ENCODE data around the gene DYRK1B.
A peak's percentile ranks its signal among the peaks of the same experiment; 100 is the strongest.
"Not testable (repeated sequence)": the region's sequence is repeated elsewhere in the genome, so short reads cannot be mapped to it uniquely, and the experiment has no call there.

The DYRK1B gene

DNA sequence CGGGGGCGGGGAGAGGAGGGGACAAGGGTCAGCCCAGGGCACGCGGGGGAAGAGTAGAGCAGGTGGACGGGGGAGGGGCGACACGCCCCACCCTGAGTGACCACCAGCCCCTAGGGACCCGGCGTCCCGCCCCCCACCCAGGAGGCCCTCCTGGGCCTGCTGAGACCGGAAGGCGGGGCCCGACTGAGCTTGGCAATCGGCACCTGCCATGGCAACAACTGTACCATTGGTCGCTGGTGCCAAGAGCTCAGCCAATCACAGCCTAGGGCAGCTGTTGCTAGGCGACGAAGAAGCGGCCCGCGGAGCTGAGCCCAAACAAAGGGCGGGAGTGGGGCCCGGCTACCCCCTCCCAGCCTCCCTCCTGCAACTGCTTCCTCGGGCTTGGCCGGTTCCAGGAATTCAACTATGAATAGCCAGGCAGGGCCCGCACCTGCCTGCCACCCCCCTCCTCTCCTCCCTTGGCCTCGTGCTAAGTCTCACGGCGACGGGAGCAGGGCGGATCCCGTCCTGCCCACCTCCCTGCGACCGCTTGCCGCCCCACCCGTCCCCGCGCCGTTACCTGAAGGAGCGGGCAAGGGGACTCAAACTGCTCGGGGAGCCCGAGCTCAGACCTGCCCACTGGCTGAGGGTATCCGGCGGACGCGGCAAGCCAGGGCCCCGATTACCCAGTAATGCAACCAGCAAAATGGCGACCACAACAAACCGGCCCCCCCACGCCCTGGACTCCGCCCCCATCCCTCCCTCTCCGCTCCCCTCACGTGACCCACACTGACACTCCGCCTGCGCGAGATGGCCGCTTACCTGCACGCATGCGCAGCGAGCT, at the start of gene DYRK1B:
Gene DYRK1B (minus strand): TSS at position 699 of the 823 bp plus-strand sequence. CDS start 2,295 bp downstream, outside the sequence.
- Histone ChIP-seq H3K36me3 (ENCODE audit: control insufficient read depth in 1 of 2, insufficient read depth in 2 of 2, low read length in 2 of 2) (peaks cover 23 to 55% of the 10 kb centered on the region in 2 donors), H3K27me3 (ENCODE audit: control insufficient read depth in 1 of 2, insufficient read depth in 2 of 2, low read length in 2 of 2) (no peaks in the 10 kb centered on the region), H3K27ac (ENCODE audit: low read depth, low read length) (peak within 1 kb of the TSS; percentile 80)

DNA sequence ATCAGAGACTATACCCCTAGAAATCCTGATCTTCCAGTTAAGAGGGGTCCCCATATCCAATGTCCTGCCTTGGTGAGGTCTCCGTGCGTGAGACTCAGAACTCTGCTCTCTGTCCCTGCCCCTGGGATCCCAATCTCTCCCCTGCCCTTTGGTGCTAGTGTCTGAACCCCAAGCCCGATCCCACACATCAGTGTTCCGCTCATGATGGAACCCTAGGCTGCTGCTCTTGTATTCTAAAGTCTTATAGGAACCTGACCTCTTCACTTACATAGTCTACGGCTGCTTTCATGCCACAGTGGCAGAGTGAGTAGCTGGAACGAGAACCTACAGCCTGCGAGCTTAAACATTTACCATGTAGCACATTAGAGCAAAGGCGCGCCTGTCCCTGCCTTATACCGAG, 48.7 kb upstream of the DYRK1B start:
- H3K4me1 ChIP-seq (ENCODE audit: control insufficient read depth in 1 of 2, insufficient read depth in 2 of 2, low read length in 2 of 2); H3K36me3 ChIP-seq (ENCODE audit: control insufficient read depth in 1 of 2, insufficient read depth in 2 of 2, low read length in 2 of 2); H3K9ac ChIP-seq (ENCODE audit: low read depth in 1 of 2, low read length in 2 of 2); H3K27ac ChIP-seq (ENCODE audit: low read depth, low read length); H3K4me3 ChIP-seq (ENCODE audit: low read depth in 1 of 2, low read length in 2 of 2); H3K27me3 ChIP-seq (ENCODE audit: control insufficient read depth in 1 of 2, insufficient read depth in 2 of 2, low read length in 2 of 2); H3K9me3 ChIP-seq (ENCODE audit: control insufficient read depth in 1 of 2, low read length in 2 of 2): not testable (repeated sequence)

More for the DNA sequence above, at the start of gene DYRK1B:
- Histone ChIP-seq H3K9ac (ENCODE audit: low read depth in 1 of 2, low read length in 2 of 2) (peak within 1 kb of the TSS; percentile 65 to 71), H3K4me1 (ENCODE audit: control insufficient read depth in 1 of 2, insufficient read depth in 2 of 2, low read length in 2 of 2) (peaks cover 14 to 18% of the 10 kb centered on the region in 2 donors), H3K9me3 (ENCODE audit: control insufficient read depth in 1 of 2, low read length in 2 of 2) (no peaks in the 10 kb centered on the region), H3K4me3 (ENCODE audit: low read depth in 1 of 2, low read length in 2 of 2) (peak within 1 kb of the TSS; percentile 80 to 83)

DNA sequence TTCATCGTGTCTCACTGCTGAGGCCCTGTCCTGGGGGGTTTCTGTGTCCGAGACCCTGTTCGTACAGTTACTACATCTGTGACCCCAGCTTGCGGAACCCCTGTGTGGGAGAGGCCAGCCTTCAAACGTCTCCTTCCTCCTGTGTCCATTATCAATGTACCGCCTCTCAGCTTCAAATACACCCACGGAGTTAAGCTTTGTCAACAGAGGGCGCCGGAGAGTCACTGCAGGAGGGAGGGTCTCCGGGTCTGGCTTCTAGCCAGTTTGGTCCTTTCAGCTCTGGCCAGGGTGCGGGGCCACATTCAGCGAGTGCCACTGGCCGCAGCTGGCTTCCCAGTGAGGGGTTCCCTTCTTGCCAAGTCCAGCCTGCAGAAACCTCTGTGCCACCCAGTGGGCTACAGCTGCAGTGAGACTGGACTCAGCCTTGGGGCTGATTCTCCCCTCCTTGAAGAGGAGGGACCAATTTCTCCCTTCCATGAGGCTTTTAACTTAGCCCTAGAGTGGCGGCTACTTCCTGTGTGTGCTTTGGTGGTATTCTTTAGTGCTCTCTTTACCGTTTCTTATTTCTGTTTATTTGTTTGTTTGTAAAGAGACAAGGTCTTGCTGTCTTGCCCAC, 47.6 kb upstream of the DYRK1B start:
- H3K4me1 ChIP-seq (ENCODE audit: control insufficient read depth in 1 of 2, insufficient read depth in 2 of 2, low read length in 2 of 2); H3K27ac ChIP-seq (ENCODE audit: low read depth, low read length); H3K9ac ChIP-seq (ENCODE audit: low read depth in 1 of 2, low read length in 2 of 2); H3K9me3 ChIP-seq (ENCODE audit: control insufficient read depth in 1 of 2, low read length in 2 of 2); H3K4me3 ChIP-seq (ENCODE audit: low read depth in 1 of 2, low read length in 2 of 2); H3K36me3 ChIP-seq (ENCODE audit: control insufficient read depth in 1 of 2, insufficient read depth in 2 of 2, low read length in 2 of 2); H3K27me3 ChIP-seq (ENCODE audit: control insufficient read depth in 1 of 2, insufficient read depth in 2 of 2, low read length in 2 of 2): not testable (repeated sequence)

DNA sequence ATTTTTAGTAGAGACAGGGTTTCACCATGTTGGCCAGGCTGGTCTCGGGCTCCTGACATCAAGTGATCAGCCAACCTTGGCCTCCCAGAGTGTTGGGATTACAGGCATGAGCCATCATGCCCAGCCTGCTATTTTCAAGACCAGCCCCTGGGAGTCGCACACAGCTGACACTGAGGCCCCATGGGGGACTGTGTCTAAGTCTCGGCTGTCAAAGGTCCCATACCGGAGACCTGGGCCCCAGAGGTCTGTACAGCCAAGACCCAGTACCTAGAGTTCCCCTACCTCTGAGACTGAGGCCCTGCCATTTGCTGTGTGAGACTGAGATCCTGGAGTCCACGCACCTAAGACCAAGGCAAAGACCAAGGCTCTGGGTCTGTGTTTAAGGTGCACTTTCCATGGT, 46.3 kb upstream of the DYRK1B start:
- not testable (repeated sequence) for H3K27ac ChIP-seq (ENCODE audit: low read depth, low read length); H3K9me3 ChIP-seq (ENCODE audit: control insufficient read depth in 1 of 2, low read length in 2 of 2); H3K27me3 ChIP-seq (ENCODE audit: control insufficient read depth in 1 of 2, insufficient read depth in 2 of 2, low read length in 2 of 2); H3K4me3 ChIP-seq (ENCODE audit: low read depth in 1 of 2, low read length in 2 of 2); H3K36me3 ChIP-seq (ENCODE audit: control insufficient read depth in 1 of 2, insufficient read depth in 2 of 2, low read length in 2 of 2); H3K9ac ChIP-seq (ENCODE audit: low read depth in 1 of 2, low read length in 2 of 2); H3K4me1 ChIP-seq (ENCODE audit: control insufficient read depth in 1 of 2, insufficient read depth in 2 of 2, low read length in 2 of 2)

DNA sequence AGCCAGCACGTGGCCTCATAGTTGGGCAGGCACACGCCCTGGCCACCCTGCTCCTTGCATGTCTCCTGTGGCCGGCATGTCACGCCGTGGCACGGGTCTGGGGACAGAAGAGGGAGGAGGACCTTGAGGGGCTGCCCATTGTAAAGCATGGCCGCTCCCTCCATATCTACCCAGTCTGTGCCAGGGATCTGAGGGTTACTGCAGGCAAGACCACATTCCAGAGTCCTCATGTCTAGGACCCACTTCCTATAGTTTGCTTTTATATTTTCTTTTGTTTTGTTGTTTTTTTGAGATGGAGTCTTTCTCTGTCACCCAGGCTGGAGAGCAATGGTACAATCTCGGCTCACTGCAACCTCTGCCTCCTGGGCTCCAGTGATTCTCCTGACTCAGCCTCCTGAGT, 45.8 kb upstream of the DYRK1B start:
- not testable (repeated sequence) for H3K4me1 ChIP-seq (ENCODE audit: control insufficient read depth in 1 of 2, insufficient read depth in 2 of 2, low read length in 2 of 2); H3K27ac ChIP-seq (ENCODE audit: low read depth, low read length); H3K9ac ChIP-seq (ENCODE audit: low read depth in 1 of 2, low read length in 2 of 2); H3K36me3 ChIP-seq (ENCODE audit: control insufficient read depth in 1 of 2, insufficient read depth in 2 of 2, low read length in 2 of 2); H3K9me3 ChIP-seq (ENCODE audit: control insufficient read depth in 1 of 2, low read length in 2 of 2); H3K27me3 ChIP-seq (ENCODE audit: control insufficient read depth in 1 of 2, insufficient read depth in 2 of 2, low read length in 2 of 2); H3K4me3 ChIP-seq (ENCODE audit: low read depth in 1 of 2, low read length in 2 of 2)

DNA sequence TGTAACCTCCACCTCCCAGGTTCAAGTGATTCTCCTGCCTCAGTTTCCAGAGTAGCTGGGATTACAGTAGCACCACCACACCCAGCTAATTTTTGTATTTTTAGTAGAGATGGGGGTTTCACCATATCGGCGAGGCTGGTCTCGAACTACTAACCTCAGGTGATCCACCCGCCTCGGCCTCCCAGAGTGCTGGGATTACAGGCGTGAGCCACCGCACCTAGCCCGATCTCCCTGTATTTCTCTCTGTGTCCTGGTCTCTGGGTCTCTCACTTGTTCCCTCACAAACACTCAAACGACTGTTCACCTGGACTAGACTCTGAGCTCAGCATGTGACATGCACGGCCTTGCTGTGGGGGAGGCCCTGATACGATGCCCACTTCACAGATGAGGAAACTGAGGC, 44.9 kb upstream of the DYRK1B start:
- H3K9me3 ChIP-seq (ENCODE audit: control insufficient read depth in 1 of 2, low read length in 2 of 2); H3K36me3 ChIP-seq (ENCODE audit: control insufficient read depth in 1 of 2, insufficient read depth in 2 of 2, low read length in 2 of 2); H3K4me1 ChIP-seq (ENCODE audit: control insufficient read depth in 1 of 2, insufficient read depth in 2 of 2, low read length in 2 of 2); H3K27ac ChIP-seq (ENCODE audit: low read depth, low read length); H3K9ac ChIP-seq (ENCODE audit: low read depth in 1 of 2, low read length in 2 of 2); H3K27me3 ChIP-seq (ENCODE audit: control insufficient read depth in 1 of 2, insufficient read depth in 2 of 2, low read length in 2 of 2); H3K4me3 ChIP-seq (ENCODE audit: low read depth in 1 of 2, low read length in 2 of 2): not testable (repeated sequence)

DNA sequence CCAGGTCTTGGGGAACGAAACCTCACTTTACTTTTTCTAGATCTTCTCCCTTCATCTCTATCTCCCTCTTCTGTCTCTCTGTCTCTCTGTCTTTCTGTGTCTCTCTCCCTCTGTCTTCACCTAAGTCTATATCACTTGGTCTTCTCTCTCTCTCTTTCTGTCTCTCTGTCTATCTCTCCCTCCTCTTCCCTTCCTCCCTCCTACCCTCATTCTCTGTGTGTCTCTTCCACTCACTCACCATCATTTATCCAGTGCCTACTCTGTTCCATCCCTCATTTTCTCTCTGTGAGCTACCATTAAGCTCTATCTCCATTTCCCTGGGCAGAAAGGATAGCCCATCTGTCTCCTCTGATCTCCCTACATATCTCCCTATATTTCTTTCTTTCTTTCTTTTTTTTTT, 44.4 kb upstream of the DYRK1B start:
- Histone ChIP-seq H3K4me1 (ENCODE audit: control insufficient read depth in 1 of 2, insufficient read depth in 2 of 2, low read length in 2 of 2) (no peaks in the 10 kb centered on the region), H3K9me3 (ENCODE audit: control insufficient read depth in 1 of 2, low read length in 2 of 2) (no peaks in the 10 kb centered on the region), H3K27ac (ENCODE audit: low read depth, low read length) (no peak overlapping the region), H3K36me3 (ENCODE audit: control insufficient read depth in 1 of 2, insufficient read depth in 2 of 2, low read length in 2 of 2) (no peaks in the 10 kb centered on the region), H3K4me3 (ENCODE audit: low read depth in 1 of 2, low read length in 2 of 2) (no peak overlapping the region), H3K27me3 (ENCODE audit: control insufficient read depth in 1 of 2, insufficient read depth in 2 of 2, low read length in 2 of 2) (no peaks in the 10 kb centered on the region), H3K9ac (ENCODE audit: low read depth in 1 of 2, low read length in 2 of 2) (no peak overlapping the region)

DNA sequence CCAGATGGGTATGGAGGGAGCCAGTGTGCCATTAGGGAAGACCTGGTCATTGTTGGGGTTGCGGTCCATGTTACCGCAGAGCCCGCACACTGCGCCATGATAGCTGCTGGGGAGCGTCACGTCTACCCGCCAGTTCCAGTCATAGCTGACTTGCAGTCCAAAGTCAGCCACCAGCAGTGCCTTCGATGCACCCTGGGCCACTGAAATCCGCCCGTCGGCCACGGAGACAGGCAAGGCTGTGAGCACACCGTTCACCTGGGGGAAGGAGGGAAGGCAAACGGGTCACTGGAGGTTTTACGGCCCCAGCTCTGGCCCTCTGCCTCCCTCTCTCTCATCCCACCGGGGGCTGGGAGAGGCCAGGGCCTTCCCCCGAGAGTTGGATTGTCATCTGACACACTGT, 44.0 kb upstream of the DYRK1B start:
- H3K4me3 ChIP-seq (ENCODE audit: low read depth in 1 of 2, low read length in 2 of 2); H3K36me3 ChIP-seq (ENCODE audit: control insufficient read depth in 1 of 2, insufficient read depth in 2 of 2, low read length in 2 of 2); H3K27ac ChIP-seq (ENCODE audit: low read depth, low read length); H3K9ac ChIP-seq (ENCODE audit: low read depth in 1 of 2, low read length in 2 of 2); H3K27me3 ChIP-seq (ENCODE audit: control insufficient read depth in 1 of 2, insufficient read depth in 2 of 2, low read length in 2 of 2); H3K4me1 ChIP-seq (ENCODE audit: control insufficient read depth in 1 of 2, insufficient read depth in 2 of 2, low read length in 2 of 2); H3K9me3 ChIP-seq (ENCODE audit: control insufficient read depth in 1 of 2, low read length in 2 of 2): not testable (repeated sequence)

DNA sequence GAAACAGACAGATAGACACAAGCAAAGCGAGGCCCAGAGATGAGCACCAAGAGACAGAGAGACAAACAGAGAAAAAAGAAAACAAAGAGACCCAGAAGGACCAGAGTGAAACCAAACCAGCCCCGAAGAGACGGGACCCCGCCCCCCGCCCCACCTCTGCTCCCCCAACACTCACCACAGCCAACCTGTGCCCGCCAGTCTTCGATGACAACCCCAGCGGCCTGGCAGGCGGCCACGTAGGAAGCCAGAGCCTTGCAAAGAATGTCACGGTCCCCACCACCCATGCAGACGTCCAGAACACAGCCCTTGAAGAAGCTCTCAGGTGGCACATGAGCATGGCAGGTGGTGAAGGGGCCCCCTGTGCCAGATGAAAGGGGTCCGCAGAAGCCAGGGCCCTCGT, 43.5 kb upstream of the DYRK1B start:
- H3K4me1 ChIP-seq (ENCODE audit: control insufficient read depth in 1 of 2, insufficient read depth in 2 of 2, low read length in 2 of 2); H3K4me3 ChIP-seq (ENCODE audit: low read depth in 1 of 2, low read length in 2 of 2); H3K27ac ChIP-seq (ENCODE audit: low read depth, low read length); H3K27me3 ChIP-seq (ENCODE audit: control insufficient read depth in 1 of 2, insufficient read depth in 2 of 2, low read length in 2 of 2); H3K9ac ChIP-seq (ENCODE audit: low read depth in 1 of 2, low read length in 2 of 2); H3K36me3 ChIP-seq (ENCODE audit: control insufficient read depth in 1 of 2, insufficient read depth in 2 of 2, low read length in 2 of 2); H3K9me3 ChIP-seq (ENCODE audit: control insufficient read depth in 1 of 2, low read length in 2 of 2): not testable (repeated sequence)

DNA sequence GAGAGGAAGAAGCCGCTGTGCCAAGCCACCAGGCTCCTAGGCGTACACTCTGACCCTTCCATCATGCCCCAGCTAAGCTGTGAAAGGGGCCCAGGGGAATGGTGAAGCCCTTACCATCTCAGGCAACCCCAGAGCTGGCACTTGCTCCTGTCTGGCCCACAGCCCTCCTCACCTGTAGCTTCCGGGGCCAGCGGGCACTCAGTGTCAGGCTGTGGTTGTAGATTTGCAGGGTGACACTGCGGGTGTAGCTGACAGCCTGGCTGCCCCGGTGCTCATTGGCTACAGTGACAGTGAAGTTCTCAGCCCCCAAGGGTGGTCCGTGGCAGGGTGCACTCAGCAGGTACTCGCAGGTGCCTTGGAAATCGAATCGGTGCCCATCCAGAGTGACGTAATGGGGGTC, 42.5 kb upstream of the DYRK1B start:
- H3K27me3 ChIP-seq (ENCODE audit: control insufficient read depth in 1 of 2, insufficient read depth in 2 of 2, low read length in 2 of 2); H3K36me3 ChIP-seq (ENCODE audit: control insufficient read depth in 1 of 2, insufficient read depth in 2 of 2, low read length in 2 of 2); H3K27ac ChIP-seq (ENCODE audit: low read depth, low read length); H3K4me3 ChIP-seq (ENCODE audit: low read depth in 1 of 2, low read length in 2 of 2); H3K9ac ChIP-seq (ENCODE audit: low read depth in 1 of 2, low read length in 2 of 2); H3K4me1 ChIP-seq (ENCODE audit: control insufficient read depth in 1 of 2, insufficient read depth in 2 of 2, low read length in 2 of 2); H3K9me3 ChIP-seq (ENCODE audit: control insufficient read depth in 1 of 2, low read length in 2 of 2): not testable (repeated sequence)
